ENCODE results near the gene PRELP. TPM values are rescaled to one million over a fixed set of nuclear protein-coding genes. Genes with fewer than 3 reads are reported as not detected.

Gene PRELP
- total RNA-seq, 1 donor from 2014 or later = 128 TPM

DNA sequence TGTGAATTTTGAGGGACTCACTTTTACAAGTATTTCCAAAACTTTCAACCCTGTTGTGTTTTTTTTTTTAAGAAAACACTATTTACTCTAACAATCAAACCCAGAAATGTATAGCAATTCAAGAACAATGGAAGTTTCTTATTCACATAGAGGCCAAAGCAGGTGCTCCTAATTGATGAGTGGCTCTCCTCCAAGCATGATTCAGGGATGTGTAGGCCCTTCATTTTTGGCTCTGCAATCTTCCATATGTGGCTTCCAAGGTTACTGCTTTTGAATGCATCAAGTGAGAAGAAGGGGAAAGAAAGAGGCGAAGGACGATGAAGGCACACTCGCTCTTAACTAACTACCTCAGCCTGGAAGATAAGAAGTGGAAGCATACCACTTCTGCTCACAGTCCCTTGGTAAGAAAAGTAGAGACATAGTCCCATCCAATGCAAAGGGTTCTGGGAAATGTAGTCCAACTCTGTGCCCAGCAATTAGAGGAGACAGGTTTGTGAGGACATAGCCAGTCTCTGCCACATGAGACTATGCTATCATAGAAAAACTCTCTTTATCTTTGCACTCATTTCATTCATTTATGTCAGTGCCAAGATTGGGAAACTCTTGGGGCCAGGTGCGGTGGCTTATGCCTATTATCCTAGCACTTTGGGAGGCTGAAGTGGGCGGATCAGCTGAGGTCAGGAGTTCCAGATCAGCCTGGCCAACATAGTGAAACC, 64.4 kb downstream of the PRELP start:
- Histone ChIP-seq H3K4me3 (no peak overlapping the region), H3K27ac (no peak overlapping the region), H3K27me3 (no peaks in the 10 kb centered on the region), H3K9me3 (no peaks in the 10 kb centered on the region), H3K4me1 (peaks cover 7% of the 10 kb centered on the region), H3K36me3 (no peaks in the 10 kb centered on the region)
- no peak for DNase-seq (ENCODE audit: extremely low spot score in 2 of 2)
- intact Hi-C loops (cut with DNase I) = no loop called here
- TF ChIP-seq POLR2AphosphoS5 (IDR thresholded peaks at IDR 0.05; ENCODE audit: insufficient read depth in 1 of 2, low read depth in 1 of 2) (no peak), POLR2A (IDR thresholded peaks at IDR 0.05) (no peak)
- TF ChIP-seq, protein P1, sequence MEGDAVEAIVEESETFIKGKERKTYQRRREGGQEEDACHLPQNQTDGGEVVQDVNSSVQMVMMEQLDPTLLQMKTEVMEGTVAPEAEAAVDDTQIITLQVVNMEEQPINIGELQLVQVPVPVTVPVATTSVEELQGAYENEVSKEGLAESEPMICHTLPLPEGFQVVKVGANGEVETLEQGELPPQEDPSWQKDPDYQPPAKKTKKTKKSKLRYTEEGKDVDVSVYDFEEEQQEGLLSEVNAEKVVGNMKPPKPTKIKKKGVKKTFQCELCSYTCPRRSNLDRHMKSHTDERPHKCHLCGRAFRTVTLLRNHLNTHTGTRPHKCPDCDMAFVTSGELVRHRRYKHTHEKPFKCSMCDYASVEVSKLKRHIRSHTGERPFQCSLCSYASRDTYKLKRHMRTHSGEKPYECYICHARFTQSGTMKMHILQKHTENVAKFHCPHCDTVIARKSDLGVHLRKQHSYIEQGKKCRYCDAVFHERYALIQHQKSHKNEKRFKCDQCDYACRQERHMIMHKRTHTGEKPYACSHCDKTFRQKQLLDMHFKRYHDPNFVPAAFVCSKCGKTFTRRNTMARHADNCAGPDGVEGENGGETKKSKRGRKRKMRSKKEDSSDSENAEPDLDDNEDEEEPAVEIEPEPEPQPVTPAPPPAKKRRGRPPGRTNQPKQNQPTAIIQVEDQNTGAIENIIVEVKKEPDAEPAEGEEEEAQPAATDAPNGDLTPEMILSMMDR (IDR thresholded peaks at IDR 0.05) = no peak

Other genes starting within 250 kb of the PRELP start
- not detected for gene CHIT1, start 246.1 kb upstream of the PRELP start, total RNA-seq
- gene BTG2, start 170.3 kb upstream of the PRELP start, total RNA-seq = 191 TPM
- 80.3 TPM for gene FMOD, start 124.7 kb upstream of the PRELP start, total RNA-seq
- gene OPTC, start 18.3 kb downstream of the PRELP start, total RNA-seq = not detected
- 101 TPM for gene ATP2B4, start 151.0 kb downstream of the PRELP start, total RNA-seq